Measurements from ENCODE around the gene SENP5.

- TF ChIP-seq, protein P1, sequence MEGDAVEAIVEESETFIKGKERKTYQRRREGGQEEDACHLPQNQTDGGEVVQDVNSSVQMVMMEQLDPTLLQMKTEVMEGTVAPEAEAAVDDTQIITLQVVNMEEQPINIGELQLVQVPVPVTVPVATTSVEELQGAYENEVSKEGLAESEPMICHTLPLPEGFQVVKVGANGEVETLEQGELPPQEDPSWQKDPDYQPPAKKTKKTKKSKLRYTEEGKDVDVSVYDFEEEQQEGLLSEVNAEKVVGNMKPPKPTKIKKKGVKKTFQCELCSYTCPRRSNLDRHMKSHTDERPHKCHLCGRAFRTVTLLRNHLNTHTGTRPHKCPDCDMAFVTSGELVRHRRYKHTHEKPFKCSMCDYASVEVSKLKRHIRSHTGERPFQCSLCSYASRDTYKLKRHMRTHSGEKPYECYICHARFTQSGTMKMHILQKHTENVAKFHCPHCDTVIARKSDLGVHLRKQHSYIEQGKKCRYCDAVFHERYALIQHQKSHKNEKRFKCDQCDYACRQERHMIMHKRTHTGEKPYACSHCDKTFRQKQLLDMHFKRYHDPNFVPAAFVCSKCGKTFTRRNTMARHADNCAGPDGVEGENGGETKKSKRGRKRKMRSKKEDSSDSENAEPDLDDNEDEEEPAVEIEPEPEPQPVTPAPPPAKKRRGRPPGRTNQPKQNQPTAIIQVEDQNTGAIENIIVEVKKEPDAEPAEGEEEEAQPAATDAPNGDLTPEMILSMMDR (IDR thresholded peaks at IDR 0.05) = no peak
- TF ChIP-seq EP300 (IDR thresholded peaks at IDR 0.05) = no peak
Measured at GRCh38 chr3:196894557-196895295, 27.0 kb downstream of the SENP5 start.

All from esophagus muscularis mucosa (tissue), 3 donors.